ENCODE results near the gene ADAMTSL1. TPM values are rescaled to one million over a fixed set of nuclear protein-coding genes. Genes with fewer than 3 reads are reported as not detected.

Gene ADAMTSL1
- total RNA-seq, 1 experiment from 2014 or later = 0.94 TPM

DNA sequence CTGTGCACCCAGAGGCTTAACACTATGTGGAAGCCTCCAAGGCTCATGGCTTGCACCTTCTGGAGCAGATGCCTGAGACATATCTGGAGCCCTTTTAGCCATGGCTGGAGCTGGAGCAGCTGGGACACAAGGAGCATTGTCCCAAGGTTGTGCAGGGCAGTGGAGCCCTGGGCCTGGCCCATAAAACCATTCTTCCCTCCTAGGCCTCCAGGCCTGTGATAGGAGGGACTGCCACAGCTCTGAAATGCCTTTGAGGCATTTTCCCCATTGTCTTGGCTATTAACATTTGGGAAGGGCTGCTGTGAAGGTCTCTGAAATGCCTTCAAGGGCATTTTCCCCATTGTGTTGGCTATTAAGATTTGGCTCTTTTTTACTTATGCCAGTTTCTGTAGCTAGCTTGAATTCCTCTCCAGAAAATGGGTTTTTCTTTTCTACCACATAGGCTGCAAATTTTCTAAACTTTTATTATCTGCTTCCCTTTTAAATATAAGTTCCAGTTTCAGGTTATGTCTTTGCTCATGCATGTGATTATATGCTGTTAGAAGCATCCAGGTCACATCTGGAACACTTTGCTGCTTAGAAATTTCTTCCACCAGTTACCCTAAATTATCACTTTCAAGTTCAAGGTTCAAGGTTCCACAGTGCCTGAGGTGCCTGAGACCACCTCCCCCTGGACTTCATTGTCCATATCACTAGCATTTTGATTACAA lies 221.2 kb downstream of the ADAMTSL1 start:
- Mint-ChIP-seq H3K27me3 (ENCODE audit: low read depth) (peaks cover 2% of the 10 kb centered on the region; the same call in 1 of the 2 replicates), H3K36me3 (peaks cover 27% of the 10 kb centered on the region), H3K4me1 (no peaks in the 10 kb centered on the region), H3K4me3 (no peak overlapping the region), H3K27ac (no peak overlapping the region), H3K9me3 (peaks cover 35% of the 10 kb centered on the region)
- DNase-seq (ENCODE audit: low spot score) = no peak
- POLR2A ChIA-PET = no interaction called here
- no peak for ATAC-seq
- CTCF ChIA-PET = no interaction called here
- TF ChIP-seq, protein P1, sequence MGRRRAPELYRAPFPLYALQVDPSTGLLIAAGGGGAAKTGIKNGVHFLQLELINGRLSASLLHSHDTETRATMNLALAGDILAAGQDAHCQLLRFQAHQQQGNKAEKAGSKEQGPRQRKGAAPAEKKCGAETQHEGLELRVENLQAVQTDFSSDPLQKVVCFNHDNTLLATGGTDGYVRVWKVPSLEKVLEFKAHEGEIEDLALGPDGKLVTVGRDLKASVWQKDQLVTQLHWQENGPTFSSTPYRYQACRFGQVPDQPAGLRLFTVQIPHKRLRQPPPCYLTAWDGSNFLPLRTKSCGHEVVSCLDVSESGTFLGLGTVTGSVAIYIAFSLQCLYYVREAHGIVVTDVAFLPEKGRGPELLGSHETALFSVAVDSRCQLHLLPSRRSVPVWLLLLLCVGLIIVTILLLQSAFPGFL (CRISPR knock-in tag; IDR thresholded peaks at IDR 0.05; ENCODE audit: borderline replicate concordance) = no peak
- TF ChIP-seq KAT7 (CRISPR knock-in tag; IDR thresholded peaks at IDR 0.05; ENCODE audit: borderline replicate concordance) (no peak), IRF1 (CRISPR knock-in tag; IDR thresholded peaks at IDR 0.05) (no peak), ZMAT4 (CRISPR knock-in tag; IDR thresholded peaks at IDR 0.05) (no peak)

- H3K4me1 Mint-ChIP-seq = no peaks in the 10 kb centered on the region
- peaks cover 42% of the 10 kb centered on the region for H3K9me3 Mint-ChIP-seq
- ChIA-PET CTCF (no interaction called here), POLR2A (no interaction called here)
- no peak for TF ChIP-seq NR2C2 (CRISPR knock-in tag; IDR thresholded peaks at IDR 0.05)
- no peak for TF ChIP-seq FOXK1 (CRISPR knock-in tag; IDR thresholded peaks at IDR 0.05)
- no peak for TF ChIP-seq GRHL2 (CRISPR knock-in tag; IDR thresholded peaks at IDR 0.05; ENCODE audit: insufficient replicate concordance, severe bottlenecking)
- no peak for TF ChIP-seq GABPB1 (CRISPR knock-in tag; IDR thresholded peaks at IDR 0.05)
- no peak for TF ChIP-seq CTCF (IDR thresholded peaks at IDR 0.05)
- TF ChIP-seq SMAD4 (CRISPR knock-in tag; IDR thresholded peaks at IDR 0.05) = no peak
- no peak for TF ChIP-seq ZNF263 (CRISPR knock-in tag; IDR thresholded peaks at IDR 0.05; ENCODE audit: low read depth)
- no peak for TF ChIP-seq SMAD3 (CRISPR knock-in tag; IDR thresholded peaks at IDR 0.05; ENCODE audit: borderline replicate concordance)
- TF ChIP-seq ELF4 (CRISPR knock-in tag; IDR thresholded peaks at IDR 0.05; ENCODE audit: low read depth) = no peak
- TF ChIP-seq ZBTB21 (CRISPR knock-in tag; IDR thresholded peaks at IDR 0.05; ENCODE audit: borderline replicate concordance) = no peak
- no peak for TF ChIP-seq ZNF416 (CRISPR knock-in tag; IDR thresholded peaks at IDR 0.05)
- TF ChIP-seq ARID4B (CRISPR knock-in tag; IDR thresholded peaks at IDR 0.05; ENCODE audit: borderline replicate concordance) = no peak
- TF ChIP-seq GTF2I (CRISPR knock-in tag; conservative IDR thresholded peaks at IDR 0.05) = no peak
- TF ChIP-seq ZNF219 (CRISPR knock-in tag; IDR thresholded peaks at IDR 0.05; ENCODE audit: borderline replicate concordance) = no peak
- no peak for TF ChIP-seq FOXJ3 (CRISPR knock-in tag; IDR thresholded peaks at IDR 0.05; ENCODE audit: borderline replicate concordance)
- peaks cover 2% of the 10 kb centered on the region; the same call in 1 of the 2 replicates for H3K27me3 Mint-ChIP-seq (ENCODE audit: low read depth)
- no peak for ATAC-seq
- H3K4me3 Mint-ChIP-seq = no peak overlapping the region
- no peak overlapping the region for H3K27ac Mint-ChIP-seq
- peaks cover 31% of the 10 kb centered on the region for H3K36me3 Mint-ChIP-seq
- DNase-seq (ENCODE audit: low spot score) = no peak
Observed at GRCh38 chr9:18698992-18699391, 225.0 kb downstream of the ADAMTSL1 start.
